GM19468 (cell line): Measurements from ENCODE around the gene AP2B1.

Experiments used
- ATAC-seq: cut with Tn5 transposase; IDR thresholded peaks from one replicate; pipeline ENCODE4 v1.9.1; 2021; ENCODE audit warnings: mild to moderate bottlenecking, moderate library complexity, moderate number of reproducible peaks; ENCODE audit not compliant: unreplicated experiment; ENCODE audit errors: extremely low read depth

The AP2B1 gene

GRCh38 chr17:35725802-35726126, 138.6 kb downstream of the AP2B1 start:
- no peak for ATAC-seq

GRCh38 chr17:35726127-35726952, 139.2 kb downstream of the AP2B1 start:
- no peak for ATAC-seq

- no peak for ATAC-seq
These were observed 139.9 kb downstream of the AP2B1 start for GRCh38 chr17:35726953-35727460.

- no peak for ATAC-seq
These were observed 140.5 kb downstream of the AP2B1 start for GRCh38 chr17:35727635-35728034.

GRCh38 chr17:35728551-35728950, 141.4 kb downstream of the AP2B1 start:
- ATAC-seq, result no peak

- ATAC-seq, result no peak
These were observed 142.3 kb downstream of the AP2B1 start for GRCh38 chr17:35729405-35729833.

- no peak for ATAC-seq
These were observed 143.4 kb downstream of the AP2B1 start for GRCh38 chr17:35730400-35731005.

- ATAC-seq, result no peak
These were observed 144.3 kb downstream of the AP2B1 start, which contains the start of gene RASL10B for GRCh38 chr17:35731239-35731916. RASL10B (plus strand) TSS chr17:35731639; CDS start chr17:35735185, 3,546 bp downstream.

- no peak for ATAC-seq
These were observed 145.0 kb downstream of the AP2B1 start for GRCh38 chr17:35731917-35732805.

GRCh38 chr17:35732806-35733136, 145.6 kb downstream of the AP2B1 start:
- ATAC-seq, result no peak

GRCh38 chr17:35733366-35733765, 146.2 kb downstream of the AP2B1 start:
- no peak for ATAC-seq

- ATAC-seq, result no peak
These were observed 147.3 kb downstream of the AP2B1 start for GRCh38 chr17:35734396-35734795.

- ATAC-seq, result no peak
These were observed 148.1 kb downstream of the AP2B1 start for GRCh38 chr17:35735036-35735805.

GRCh38 chr17:35736236-35736635, 149.1 kb downstream of the AP2B1 start:
- no peak for ATAC-seq

- no peak for ATAC-seq
These were observed 151.5 kb downstream of the AP2B1 start for GRCh38 chr17:35738519-35739133.

- no peak for ATAC-seq
These were observed 153.1 kb downstream of the AP2B1 start for GRCh38 chr17:35740216-35740615.

- ATAC-seq, result no peak
These were observed 154.1 kb downstream of the AP2B1 start for GRCh38 chr17:35740997-35741931.

GRCh38 chr17:35742496-35742895, 155.4 kb downstream of the AP2B1 start:
- no peak for ATAC-seq
